K562 (cell line): ENCODE measurements around the gene GRXCR2. TPM values are rescaled to one million over a fixed set of nuclear protein-coding genes. Genes with fewer than 3 reads are reported as not detected.
A peak's percentile ranks its signal among the peaks of the same experiment; 100 is the strongest.

Experiments used
- CREB1 ChIP-seq, 2 experiments: sonication (generic) in 1 of 2; formaldehyde crosslinking in 1 of 2; IDR thresholded peaks; 2 replicates each; pipeline versions ENCODE4 v1.6.1 to v1.8.0; 2012 to 2022; ENCODE audit warnings: inconsistent platforms in 1 of 2, mild to moderate bottlenecking in 1 of 2, missing genetic modification reagents in 1 of 2, moderate library complexity in 1 of 2
- HCFC1 ChIP-seq: IDR thresholded peaks from 2 replicates; pipeline ENCODE4 v1.6.1; 2012; ENCODE audit warnings: low read depth, low read length, improper control_type of control experiment
- KDM5B ChIP-seq: fragments of 200-600 bp; sonication (generic); IDR thresholded peaks from 2 replicates; pipeline ENCODE4 v1.6.1; 2012; ENCODE audit warnings: low read depth, mild to moderate bottlenecking, moderate library complexity, low read length, control low read depth, inconsistent platforms; ENCODE audit not compliant: insufficient replicate concordance
- KLF6 ChIP-seq: fragments of 250-450 bp; sonication (Bioruptor Pico); IDR thresholded peaks from 2 replicates; pipeline ENCODE4 v1.4.0; 2020; ENCODE audit warnings: mild to moderate bottlenecking, moderate library complexity, borderline replicate concordance
- RAD21 ChIP-seq, 2 experiments: fragments of 250-450 bp in 1 of 2; fragments of 450-650 bp in 1 of 2; sonication (Bioruptor Pico) in 1 of 2; formaldehyde crosslinking in 1 of 2; IDR thresholded peaks in 1 of 2; conservative IDR thresholded peaks in 1 of 2; 2 replicates each; pipeline versions ENCODE4 v1.4.0 to v1.8.0; 2020 to 2022; ENCODE audit warnings: mild to moderate bottlenecking in 2 of 2, moderate library complexity in 1 of 2
- SIN3A ChIP-seq, 2 experiments: fragments of 150-350 bp in 1 of 2; IDR thresholded peaks; 2 replicates each; pipeline ENCODE4 v1.6.1; 2011 to 2016; ENCODE audit warnings: borderline replicate concordance in 2 of 2, low read depth in 2 of 2, low read length in 2 of 2, mild to moderate bottlenecking in 2 of 2, moderate library complexity in 2 of 2; ENCODE audit not compliant: control insufficient read depth in 1 of 2
- ZBTB34 ChIP-seq: fragments of 250-450 bp; sonication (Bioruptor Pico); IDR thresholded peaks from 2 replicates; pipeline ENCODE4 v1.8.0; 2021; ENCODE audit warnings: mild to moderate bottlenecking, moderate library complexity
- ZNF639 ChIP-seq, 2 experiments: fragments of 200-800 bp in 1 of 2; sonication (Bioruptor generic) in 1 of 2; sonication (generic) in 1 of 2; formaldehyde crosslinking in 1 of 2; IDR thresholded peaks in 1 of 2; conservative IDR thresholded peaks in 1 of 2; 2 replicates each; pipeline versions ENCODE4 v1.5.0 to v1.6.1; 2016 to 2020; ENCODE audit warnings: missing compliant biosample characterization in 1 of 2, missing genetic modification characterization in 1 of 2, missing genetic modification reagents in 1 of 2
- polyA plus RNA-seq, 8 experiments: library from polyadenylated mRNA; depleted of rRNA in 4 of 8; stranded (reverse) in 5 of 8; unstranded in 3 of 8; fragments of >200 nt; fragmentation: Nextera tagmentation in 2 of 8; fragmentation: Illumina TruSeq in 1 of 8; extraction: Ambion mirVana in 2 of 8; extraction: Trizol in 1 of 8; gene quantifications; 2 replicates each; pipeline versions ENCODE4 v1.2.1 to v1.2.3, GENCODE V29; 2011 to 2014; ENCODE audit warnings: inconsistent platforms in 1 of 8, missing spikeins in 1 of 8
- total RNA-seq, 7 experiments: library from RNA; depleted of rRNA in 6 of 7; stranded (reverse); fragments of >200 nt in 6 of 7; fragmentation: Illumina TruSeq in 2 of 7; extraction: Trizol in 2 of 7; gene quantifications; 2 replicates each; pipeline versions ENCODE4 v1.2.1 to v1.2.3, GENCODE V29; 2011 to 2021; ENCODE audit warnings: low replicate concordance in 1 of 7
- TF ChIP-seq, protein P1 (sequence below): sonication (generic); formaldehyde crosslinking; IDR thresholded peaks from 2 replicates; pipeline ENCODE4 v1.8.0; 2022; ENCODE audit warnings: missing genetic modification reagents, mild to moderate bottlenecking, moderate library complexity, borderline replicate concordance
- TF ChIP-seq, protein P2 (sequence below): fragments of 450-650 bp; formaldehyde crosslinking; IDR thresholded peaks from 2 replicates; pipeline ENCODE4 v1.4.0; 2020; ENCODE audit warnings: mild to moderate bottlenecking, moderate library complexity

Gene GRXCR2
- total and polyA plus RNA-seq, 9 of the 15 experiments (the other 6 are each of a cell fraction or from before 2014, with no cell fraction given): not detected

DNA sequence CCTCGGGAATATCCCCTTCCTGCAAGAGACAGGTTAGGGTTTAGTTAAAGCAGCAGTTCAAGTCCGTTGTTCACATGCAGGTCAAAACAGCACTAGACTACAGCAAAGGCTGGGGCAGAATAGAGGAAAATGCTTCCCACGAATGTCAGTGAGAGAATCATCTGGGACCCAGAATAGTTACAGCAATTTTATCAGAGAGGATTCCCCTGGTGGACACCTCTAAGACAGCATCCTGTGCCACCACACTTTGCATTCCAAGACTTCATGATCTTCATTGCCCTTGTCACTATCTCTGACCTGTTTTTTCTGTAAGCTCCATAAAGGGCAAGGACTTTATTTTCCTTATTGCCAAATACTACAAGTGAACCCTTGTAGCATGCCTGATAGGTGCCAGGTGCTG, 12.9 kb downstream of the GRXCR2 start (continued):
- TF ChIP-seq ZBTB34 (CRISPR knock-in tag) (no peak), KDM5B (no peak), HCFC1 (no peak), SIN3A (IDR thresholded peaks at IDR 0.05; ENCODE audit: borderline replicate concordance in 2 of 2, control insufficient read depth in 1 of 2, low read depth in 2 of 2, low read length in 2 of 2) (no peak), CREB1 (IDR thresholded peaks at IDR 0.05) (no peak), CREB1 (CRISPR knock-in tag; IDR thresholded peaks at IDR 0.05) (no peak), ZNF639 (CRISPR knock-in tag; conservative IDR thresholded peaks at IDR 0.05 in 1 of 2, IDR thresholded peaks at IDR 0.05 in 1 of 2) (no peak), RAD21 (CRISPR knock-in tag; conservative IDR thresholded peaks at IDR 0.05 in 1 of 2, IDR thresholded peaks at IDR 0.05 in 1 of 2) (peak in 1 of 2 experiments; percentile 16; a peak in 2 of 4 replicates), KLF6 (CRISPR knock-in tag) (no peak)
- TF ChIP-seq, protein P1, sequence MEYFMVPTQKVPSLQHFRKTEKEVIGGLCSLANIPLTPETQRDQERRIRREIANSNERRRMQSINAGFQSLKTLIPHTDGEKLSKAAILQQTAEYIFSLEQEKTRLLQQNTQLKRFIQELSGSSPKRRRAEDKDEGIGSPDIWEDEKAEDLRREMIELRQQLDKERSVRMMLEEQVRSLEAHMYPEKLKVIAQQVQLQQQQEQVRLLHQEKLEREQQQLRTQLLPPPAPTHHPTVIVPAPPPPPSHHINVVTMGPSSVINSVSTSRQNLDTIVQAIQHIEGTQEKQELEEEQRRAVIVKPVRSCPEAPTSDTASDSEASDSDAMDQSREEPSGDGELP: no peak
- TF ChIP-seq, protein P2, sequence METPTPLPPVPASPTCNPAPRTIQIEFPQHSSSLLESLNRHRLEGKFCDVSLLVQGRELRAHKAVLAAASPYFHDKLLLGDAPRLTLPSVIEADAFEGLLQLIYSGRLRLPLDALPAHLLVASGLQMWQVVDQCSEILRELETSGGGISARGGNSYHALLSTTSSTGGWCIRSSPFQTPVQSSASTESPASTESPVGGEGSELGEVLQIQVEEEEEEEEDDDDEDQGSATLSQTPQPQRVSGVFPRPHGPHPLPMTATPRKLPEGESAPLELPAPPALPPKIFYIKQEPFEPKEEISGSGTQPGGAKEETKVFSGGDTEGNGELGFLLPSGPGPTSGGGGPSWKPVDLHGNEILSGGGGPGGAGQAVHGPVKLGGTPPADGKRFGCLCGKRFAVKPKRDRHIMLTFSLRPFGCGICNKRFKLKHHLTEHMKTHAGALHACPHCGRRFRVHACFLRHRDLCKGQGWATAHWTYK: no peak
